Measurements from ENCODE around the gene FAM180A.
"Not testable (repeated sequence)": the region's sequence is repeated elsewhere in the genome, so short reads cannot be mapped to it uniquely, and the experiment has no call there.

FAM180A gene

DNA sequence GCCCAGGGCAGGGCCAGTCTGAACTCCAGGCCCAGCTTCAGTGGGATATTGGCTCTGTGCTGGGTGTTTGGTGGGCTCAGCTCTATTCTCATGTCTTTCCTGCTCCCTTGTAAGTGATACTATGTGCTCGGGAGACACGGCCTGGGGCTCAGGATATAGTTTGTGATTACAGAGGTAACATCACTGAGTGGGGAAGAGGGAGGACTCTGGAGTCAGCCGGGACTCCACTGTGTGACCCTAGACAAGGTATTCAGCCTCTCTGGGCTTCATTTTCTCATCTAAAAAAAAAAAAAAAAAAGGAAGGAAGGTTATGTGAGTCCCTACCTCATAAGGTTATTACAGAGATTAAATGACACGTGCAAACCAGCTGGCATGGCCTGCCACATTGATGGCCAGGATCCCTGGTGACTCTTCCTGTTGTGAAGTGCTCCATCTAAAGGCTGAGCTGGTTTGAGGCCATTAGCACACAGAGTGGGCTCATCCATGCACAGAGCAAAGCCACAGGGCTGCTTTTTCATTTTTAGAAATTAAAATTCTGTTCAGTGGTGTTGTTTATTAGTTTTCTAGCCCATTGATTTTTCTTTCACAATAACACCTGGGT lies 36.3 kb downstream of the FAM180A start:
- DNase-seq: no peak

DNA sequence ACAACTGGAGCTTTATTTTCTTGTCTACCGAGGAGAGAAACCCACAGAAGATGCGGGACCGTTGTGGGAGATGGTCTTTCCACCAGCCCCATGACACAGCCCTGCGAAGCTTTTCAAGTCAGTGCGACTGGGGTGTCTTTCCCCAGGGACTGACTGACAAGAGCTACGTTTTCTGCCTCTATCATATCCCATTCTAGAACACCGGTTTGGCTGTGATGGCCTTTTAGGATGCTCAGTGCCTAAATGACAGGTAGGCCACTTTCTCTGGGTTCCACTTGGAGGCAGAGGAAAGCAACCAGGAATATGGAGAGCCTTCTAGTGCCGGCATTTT lies 37.5 kb downstream of the FAM180A start:
- no peak for DNase-seq

DNA sequence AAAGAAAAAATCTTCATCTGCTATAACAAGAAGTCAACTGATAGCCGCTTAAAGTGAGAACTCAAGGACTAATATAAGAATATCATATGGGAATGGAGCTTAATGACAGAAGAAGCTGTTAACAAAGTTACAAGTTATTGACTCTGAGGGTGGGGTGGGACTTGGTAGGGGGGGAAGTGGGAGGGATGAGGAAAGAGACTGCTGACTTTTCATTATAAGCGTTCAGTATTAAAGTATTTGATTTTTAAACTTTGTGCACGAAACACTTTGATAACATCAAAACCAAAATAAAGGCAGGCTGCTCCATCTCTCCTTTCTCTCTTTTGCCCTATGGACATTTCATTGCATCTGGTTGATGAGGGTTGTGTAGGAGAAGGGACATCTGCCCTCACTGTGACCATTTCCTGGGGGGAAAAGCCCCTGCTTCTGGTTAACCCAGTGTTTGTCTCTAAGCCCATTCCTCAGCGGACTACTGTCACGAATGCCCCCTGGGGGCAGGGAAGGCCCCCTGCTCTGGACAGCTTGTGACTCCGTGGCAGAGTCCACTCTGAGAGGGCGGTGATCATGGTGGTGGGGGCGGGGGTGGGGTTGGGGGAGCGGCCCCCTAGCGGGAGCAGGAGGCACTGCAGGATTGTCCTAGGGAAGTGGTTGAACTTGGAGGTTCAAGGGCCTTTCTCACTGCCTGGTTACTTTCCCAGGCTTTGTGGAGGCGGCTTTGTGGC lies 38.0 kb downstream of the FAM180A start:
- no peak for DNase-seq

DNA sequence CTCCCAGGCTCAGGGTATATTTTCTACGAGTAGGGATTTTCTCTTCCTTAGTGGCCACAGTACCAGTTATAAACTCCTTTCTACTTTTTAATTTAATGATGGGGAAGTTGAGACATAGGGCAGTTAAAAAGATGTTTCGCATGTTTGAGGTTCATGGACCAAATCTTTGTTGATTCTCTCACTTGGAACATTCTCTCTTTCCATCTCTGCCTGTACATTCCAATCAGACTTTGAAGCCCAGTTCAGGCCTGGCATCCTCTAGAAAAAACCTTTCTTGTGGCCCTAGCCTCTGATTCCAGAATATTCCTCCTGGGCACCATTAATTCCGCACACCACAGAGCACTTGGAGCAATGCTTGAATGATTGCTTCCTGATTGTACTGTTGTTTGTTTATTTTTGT lies 39.1 kb downstream of the FAM180A start:
- no peak for DNase-seq

DNA sequence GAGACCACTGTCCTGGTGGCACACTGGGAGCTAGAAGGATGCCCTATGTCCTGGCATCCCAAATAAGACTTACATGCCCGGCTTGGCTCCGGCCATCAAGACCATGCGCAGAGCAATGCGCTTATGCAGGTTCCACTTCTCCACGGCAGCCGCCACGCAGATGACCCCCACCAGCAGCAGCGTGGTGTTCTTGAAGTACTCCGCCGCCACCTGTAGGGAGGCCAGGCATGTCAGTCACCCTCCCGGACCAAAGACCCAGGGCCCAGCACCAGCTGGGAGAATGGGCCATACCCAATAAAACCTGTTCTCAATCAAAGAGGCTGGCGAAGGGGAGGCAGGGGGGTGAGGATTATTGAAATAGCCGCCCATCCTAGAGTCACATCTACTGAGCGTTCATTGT lies 40.6 kb downstream of the FAM180A start:
- no peak for DNase-seq

DNA sequence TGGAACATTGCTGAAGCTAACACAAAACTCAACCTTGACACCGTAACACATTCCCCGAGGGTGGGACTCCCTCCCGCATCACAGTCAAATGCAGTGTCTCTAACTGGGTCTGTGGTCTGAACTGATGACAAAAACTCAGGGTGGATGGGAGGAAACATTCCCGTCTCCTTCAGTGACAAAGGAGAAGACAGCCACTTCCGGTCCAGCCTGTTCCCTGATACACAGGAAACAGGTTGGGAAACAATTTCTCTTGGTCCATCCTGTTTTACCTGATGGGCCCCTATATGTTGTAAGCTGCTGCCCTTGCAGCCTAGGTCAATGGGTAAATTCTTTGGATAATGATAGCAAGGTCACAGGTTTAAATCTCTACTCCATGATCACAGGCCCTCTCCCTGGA lies 41.0 kb downstream of the FAM180A start:
- DNase-seq: no peak

DNA sequence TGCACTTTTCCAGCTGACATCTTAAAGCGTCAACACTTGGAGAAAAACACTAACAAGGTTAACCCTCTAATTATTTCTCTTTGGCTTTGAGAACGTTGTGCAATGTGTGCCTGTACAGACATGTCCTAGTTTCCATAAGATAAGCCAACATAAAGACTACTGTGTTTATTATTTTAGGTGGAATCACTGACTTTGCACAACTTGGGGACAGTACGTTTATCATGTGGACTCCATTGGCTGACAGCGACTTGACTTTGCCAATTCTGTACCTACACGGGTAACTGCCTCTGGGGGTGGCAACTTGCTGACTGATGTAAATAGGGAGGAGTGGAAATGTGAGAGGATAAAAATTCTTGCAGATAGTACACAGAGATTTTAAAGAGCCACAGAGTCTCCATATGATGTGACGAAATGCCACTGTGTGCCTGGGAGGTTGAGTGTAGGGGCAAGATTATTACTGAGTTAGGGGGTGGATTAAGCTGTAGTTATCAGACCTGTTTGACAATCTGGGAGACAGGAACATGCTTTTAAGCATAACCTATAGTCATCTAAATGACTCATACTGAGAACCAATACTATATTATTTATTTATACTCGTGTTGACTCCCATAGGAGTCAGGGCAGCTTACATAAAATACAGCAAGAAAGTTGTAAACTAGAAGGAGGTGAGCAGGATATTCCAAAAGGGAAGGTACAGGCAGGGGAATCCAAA lies 41.6 kb downstream of the FAM180A start:
- no peak for DNase-seq

DNA sequence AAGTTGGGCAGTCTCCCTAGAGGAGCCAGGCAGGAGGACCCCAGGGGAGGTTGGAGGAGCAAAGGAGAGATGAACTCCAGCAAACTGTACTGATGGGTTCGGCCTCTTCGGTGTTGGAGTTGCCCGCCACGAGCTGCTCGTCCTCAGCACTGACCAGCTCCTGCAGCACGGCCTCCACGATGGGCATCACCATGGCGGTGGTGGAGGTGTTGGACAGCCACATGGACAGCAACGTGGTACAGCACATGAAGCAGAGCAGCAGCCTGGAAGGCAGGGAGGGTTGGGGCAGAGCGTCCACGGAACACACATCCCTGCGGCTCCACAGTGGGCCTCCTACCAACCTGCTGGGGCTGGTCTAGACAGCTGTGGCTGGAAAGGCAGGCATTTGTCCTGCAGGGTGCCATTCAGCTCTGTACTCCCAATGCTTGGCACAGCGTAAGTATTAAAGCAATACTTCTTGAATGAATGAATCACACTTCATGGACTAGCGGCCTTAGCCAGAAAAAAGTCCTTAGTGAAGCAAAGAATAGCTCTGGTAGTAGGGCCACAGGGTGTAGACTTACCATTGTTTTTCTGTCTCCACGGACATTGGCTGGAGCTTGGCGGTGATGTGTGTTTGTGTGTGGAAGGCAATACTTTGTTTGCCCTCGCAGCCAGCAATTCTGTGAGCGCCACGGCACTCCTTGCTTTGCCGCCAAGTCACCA lies 42.4 kb downstream of the FAM180A start:
- no peak for DNase-seq

DNA sequence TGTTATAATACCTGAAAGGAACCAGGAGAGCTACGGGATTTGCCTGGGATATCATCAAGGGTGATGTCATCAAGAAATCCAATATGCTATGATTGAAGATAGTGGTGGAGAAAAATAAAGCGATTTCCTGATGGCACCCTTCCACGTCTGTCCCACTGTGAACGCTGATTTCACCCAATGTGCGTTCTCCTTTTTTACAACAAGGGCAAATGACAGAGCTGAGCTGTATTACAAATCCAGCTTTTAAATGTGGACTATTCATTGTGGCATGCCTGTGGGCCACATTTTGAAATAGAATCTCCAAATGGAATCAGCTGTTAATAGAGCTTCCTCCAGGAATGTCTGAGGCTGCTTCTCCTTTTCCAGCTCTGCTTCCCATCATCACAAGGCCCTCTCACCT lies 43.9 kb downstream of the FAM180A start:
- no peak for DNase-seq

DNA sequence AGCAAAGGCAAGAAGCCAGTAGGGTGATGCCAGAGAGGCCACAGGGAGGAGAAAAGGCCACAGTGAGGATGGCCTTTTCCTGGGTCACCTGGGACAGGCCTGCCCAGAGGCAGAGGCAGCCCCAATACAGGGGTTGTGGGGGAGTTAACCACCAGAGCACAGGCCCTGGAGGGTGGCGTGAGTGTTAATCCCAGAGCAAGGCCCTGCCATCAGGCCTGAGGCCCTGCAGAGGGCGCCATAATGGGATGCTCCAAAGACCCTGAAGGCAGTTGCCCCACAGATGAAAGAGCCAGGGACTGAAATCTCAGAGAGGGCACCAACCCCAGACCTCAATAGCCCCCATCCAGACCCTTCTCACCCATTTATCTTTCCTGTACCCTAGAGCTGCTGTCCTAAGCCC lies 44.5 kb downstream of the FAM180A start:
- DNase-seq: no peak

DNA sequence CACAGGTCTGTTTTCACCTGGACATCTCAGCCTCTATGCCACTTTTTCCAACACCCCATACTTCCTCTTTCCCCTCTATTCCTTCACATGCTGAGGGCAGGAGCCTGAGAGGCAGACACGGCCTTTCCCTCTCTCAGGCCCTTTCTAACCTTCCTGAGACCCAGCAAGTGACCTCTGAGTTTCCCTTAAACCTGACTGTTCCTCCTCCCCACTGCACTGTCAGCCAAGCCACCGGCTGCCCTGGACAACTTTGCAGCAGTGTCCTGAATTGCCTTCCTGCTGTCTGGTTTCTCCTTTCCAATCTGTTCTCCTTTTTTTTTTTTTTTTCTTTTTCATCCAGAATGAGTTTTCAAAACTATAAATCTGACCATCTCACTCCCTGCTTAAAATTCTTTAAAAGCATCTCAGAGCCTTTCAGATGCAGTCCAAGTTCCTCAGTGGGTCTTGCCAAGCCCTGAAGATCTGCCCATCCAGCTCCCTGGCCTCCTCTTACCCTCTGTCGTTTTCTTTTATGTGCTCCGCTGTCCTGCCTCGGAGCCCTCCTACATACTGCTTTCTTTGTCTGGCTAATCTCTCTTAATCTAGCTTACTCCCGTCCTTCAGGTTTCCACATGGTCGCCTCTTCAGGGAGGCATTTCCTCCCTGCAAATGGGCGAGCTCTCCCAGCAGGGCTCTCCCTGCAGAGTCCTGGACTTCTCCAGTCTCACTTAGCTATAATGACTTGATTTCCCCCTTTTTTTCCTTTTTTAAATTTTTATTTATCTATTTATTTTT lies 51.1 kb downstream of the FAM180A start:
- no peak for DNase-seq

DNA sequence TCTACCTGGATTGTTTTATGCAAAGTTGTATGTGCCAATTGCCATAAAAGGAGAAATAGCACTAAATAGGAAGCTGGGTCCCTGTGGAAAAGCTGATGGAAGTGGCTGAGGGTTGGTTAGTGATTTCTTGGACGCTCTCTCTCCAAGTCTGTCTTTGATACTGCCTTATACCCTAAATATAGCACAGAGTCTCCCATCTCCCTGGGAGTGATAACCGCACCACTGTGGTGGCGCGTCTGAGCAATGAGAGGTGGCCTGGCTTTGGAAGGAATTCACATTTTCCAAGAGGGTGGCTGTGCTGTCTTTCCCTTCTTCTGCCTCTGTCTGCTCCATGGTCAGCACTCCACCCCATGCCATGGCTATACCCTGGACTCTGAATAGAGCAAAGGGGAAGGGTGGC lies 55.1 kb downstream of the FAM180A start:
- DNase-seq: no peak

DNA sequence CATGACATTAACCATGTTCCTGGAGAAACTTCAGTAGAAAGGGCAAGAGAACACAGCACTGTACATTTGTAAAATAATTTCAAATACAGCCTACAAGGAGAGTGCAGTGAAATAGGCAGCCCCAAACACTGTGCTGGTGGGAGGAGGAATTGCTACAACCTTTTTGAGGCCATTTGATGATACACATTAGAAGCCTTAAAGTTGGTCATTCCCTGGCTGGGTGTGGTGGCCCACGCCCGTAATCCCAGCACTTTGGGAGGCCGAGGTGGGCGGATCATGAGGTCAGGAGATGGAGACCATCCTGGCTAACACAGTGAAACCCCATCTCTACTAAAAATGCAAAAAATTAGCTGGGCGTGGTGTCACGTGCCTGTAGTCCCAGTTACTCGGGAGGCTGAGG lies 56.0 kb downstream of the FAM180A start:
- not testable (repeated sequence) for DNase-seq

DNA sequence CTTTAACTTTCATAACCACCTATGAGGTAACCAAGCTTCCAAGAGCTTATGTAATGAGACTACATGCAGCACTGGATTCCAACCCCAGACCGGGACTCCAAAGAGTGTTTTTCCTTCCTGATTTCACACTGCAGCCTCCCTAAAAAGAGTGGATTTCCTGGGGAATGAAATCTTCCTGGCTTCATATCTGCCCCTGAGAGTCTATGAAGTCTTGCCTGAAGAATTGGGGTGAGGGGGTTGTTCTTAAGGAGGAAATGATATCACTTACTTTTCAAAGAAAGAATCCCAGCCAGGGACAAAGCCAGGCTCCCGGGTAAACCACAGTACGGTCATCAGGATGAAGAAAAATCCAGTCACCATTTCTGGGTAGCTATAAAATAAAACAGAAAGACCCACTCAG lies 56.6 kb downstream of the FAM180A start:
- DNase-seq: no peak

DNA sequence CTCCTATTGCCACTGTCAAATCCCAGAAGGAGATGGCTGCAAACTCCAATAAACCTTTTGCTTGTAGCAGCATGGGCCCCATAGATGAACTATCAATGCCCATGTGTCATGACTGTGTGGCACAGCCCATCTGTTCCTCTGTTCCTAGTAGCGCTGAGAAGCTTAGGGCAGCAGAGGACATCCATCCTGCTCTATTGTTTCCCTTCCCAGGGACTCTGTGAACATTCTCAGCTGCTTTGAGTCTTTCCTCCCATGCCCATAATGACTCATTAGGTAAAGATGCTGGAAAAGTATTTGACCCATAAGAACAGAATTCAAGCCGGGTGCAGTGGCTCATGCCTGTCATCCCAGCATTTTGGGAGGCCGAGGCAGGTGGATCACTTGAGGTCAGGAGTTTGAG lies 58.0 kb downstream of the FAM180A start:
- no peak for DNase-seq

DNA sequence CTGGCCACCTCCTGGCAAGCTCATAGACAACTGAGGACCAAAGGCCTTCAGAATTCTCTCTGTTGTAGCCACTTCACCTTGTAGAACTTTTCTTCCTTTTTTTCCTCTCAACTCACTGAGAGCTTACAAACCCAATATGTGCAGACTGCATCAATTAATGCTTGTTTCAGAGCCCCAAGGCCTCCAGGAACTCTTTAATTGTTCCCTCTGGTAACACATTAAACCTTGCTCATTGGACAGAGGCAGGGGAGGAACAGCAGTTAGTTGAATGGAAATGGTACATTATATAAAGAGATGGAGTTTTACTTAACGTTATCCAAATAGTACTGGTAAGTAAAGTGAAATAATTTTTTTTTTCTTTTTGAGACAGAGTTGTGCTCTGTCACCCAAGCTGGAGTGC lies 61.1 kb downstream of the FAM180A start:
- no peak for DNase-seq

DNA sequence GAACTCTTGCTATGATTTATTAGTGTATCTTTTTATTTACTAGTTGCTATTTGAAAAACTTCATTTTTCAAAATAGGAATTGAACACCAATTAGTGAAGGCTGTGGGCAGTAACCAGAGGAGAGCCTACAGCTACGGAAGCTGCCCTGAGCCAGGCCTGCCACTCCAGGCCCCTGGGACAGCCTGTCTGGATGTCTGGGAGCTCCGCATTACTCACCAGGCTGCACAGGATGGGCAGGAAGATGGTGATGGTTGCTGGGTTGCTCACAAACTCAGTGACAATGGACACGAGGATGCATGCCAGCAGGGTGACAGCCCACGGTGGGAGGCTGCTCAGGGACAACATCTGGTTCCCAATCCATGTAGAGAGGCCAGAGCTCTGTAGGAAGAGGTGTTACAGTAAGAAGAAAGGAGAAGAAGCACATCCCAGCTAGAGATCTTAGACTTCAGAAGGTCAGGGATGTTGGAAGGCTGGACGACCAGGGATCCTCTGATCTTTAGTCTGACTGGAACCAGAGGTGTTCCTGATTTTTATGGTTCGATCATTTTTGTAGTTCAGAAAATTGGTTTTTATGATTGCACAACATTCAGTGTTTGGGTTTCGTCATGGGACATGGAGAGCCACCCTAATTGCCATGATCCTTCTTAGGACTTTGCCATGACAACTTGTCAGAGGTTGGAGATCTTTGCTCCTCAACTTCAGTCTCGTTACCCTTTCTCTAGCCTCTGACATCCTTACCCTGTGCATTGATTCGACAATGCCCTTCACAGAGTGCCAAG lies 63.1 kb downstream of the FAM180A start:
- no peak for DNase-seq

DNA sequence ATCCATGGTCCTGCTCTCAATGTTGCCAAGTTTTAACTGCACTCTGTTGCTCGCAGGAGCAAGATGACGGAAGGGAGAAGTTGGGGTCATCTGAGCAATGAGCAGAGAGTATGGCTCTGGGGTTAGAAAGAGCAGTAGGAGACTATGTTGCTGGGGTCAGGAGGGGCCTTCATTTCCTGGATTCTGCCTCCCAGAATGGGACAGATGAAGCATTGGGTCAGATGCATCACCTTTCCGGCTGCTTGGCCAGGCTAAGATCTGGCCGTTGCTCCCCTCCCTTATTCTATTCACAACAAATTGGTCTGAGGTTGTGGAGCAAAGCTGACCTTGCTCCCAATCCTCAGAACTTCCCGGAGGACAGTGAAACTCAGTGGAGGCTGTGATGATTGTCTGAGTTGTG lies 63.9 kb downstream of the FAM180A start:
- DNase-seq: no peak

DNA sequence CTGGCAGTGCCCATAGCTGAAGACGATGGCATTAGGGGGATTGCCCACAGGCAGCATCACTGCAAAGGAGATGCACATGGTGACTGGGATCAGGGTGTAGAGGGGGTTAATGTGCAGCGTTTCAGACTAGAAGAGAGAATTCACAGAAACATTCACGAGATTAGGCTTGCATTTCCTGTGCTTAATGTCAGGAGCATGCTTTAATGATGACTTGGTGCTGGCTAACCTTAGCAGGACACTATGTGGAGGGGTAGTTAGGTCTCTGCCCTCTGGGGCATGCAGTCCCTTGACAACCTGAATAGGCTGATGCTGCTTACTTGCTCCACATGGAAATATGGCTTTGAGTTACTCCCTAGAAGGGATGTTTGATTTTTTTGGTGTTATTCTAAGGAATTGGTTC lies 64.5 kb downstream of the FAM180A start:
- no peak for DNase-seq

DNA sequence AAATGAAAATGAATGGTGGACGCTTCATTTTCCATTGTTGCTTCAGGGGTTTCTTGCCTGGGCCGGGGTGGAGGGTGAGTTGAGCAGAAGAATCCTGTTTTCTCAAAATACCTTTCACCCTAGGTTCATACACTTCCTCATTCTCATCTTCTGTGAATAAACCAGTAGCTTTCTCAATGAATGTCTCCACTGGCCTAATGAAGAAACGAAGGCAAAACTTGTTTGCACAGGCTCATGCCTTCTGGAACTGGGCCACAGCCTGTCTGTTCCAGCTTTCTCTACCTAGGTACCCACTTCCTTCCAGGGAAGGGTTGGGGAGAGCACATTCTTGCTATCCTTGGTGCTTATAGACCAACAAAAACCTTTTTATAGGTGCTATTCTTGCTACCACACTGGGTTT lies 65.0 kb downstream of the FAM180A start:
- DNase-seq: no peak

DNA sequence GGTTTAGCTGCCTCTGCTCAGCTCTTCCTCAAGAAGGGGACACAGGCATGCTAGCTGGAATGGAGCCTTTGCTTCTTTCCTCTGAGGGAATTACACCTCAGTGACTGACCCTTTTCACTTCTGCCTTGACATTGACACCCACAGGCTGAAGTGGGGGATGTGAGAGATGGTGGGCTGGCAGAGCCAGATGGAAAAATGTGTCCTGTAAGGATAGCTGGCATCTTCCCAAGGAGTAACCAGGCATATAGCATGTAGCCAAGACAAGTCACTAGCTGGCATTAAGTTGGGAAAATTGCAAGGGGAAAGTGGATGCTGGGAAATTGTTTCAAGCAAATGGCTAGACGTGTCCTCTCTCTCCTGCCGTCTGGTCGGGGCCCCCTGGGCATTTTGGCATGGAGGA lies 66.4 kb downstream of the FAM180A start:
- DNase-seq: no peak

DNA sequence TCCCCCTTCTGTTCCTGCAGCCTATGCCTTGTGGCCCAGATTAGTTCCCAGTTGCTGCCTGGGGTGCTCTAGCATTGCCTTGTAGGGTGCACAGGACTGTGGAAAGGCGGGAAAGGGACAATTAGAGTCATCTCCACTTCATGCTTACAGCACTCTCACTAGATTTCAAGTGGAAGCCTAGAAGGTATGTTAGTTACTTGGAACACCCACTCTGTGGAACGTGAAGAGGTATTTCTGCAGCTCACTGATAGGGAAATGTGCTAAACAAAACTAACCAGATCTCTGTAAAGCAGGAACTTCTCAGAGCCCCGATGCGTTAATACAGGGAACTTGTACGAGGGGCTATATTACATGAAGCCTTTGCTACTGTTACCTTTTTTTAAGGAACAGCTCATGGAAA lies 66.9 kb downstream of the FAM180A start:
- DNase-seq: no peak

Measured in SIG-M5 (cell line).